ENCODE results near the gene RFFL. TPM values are rescaled to one million over a fixed set of nuclear protein-coding genes. Genes with fewer than 3 reads are reported as not detected.
A peak's percentile ranks its signal among the peaks of the same experiment; 100 is the strongest.

The RFFL gene
- total and polyA plus RNA-seq, 4 donors: 5.8 to 38.1 (median 21.9) TPM

GRCh38 chr17:35052241-35052610 lies 11.3 kb downstream of the RFFL start:
- H3K27me3 ChIP-seq (ENCODE audit: control insufficient read depth in 3 of 3, insufficient read depth in 3 of 3, low read length in 2 of 3): no peaks in the 10 kb centered on the region
- no peak overlapping the region for H3K27ac ChIP-seq (ENCODE audit: low read depth in 1 of 2, low read length in 1 of 2)
- TF ChIP-seq CTCF (IDR thresholded peaks at IDR 0.05; ENCODE audit: control extremely low read depth, extremely low read depth): no peak
- H3K9ac ChIP-seq (ENCODE audit: insufficient read depth in 1 of 2, low read length in 2 of 2): no peak overlapping the region
- peaks cover 3 to 10% (median 7%) of the 10 kb centered on the region in 5 donors for H3K4me1 ChIP-seq (ENCODE audit: control insufficient read depth in 5 of 5, insufficient read depth in 5 of 5, low read length in 5 of 5)
- no peaks in the 10 kb centered on the region for H3K9me3 ChIP-seq (ENCODE audit: control insufficient read depth in 4 of 4, insufficient read depth in 3 of 4, low read length in 3 of 4)
- DNase-seq (no peak), ATAC-seq (ENCODE audit: insufficient read depth, low FRiP score) (no peak)
- H3K4me3 ChIP-seq: no peak overlapping the region
- H3K36me3 ChIP-seq (ENCODE audit: control insufficient read depth in 4 of 4, insufficient read depth in 4 of 4, low read length in 4 of 4): no peaks in the 10 kb centered on the region

- ATAC-seq (ENCODE audit: insufficient read depth, low FRiP score) (no peak), DNase-seq (no peak)
- Histone ChIP-seq H3K27ac (ENCODE audit: low read depth in 1 of 2, low read length in 1 of 2) (peak overlapping the region in 1 of 2 donors; percentile 12), H3K4me3 (no peak overlapping the region), H3K9ac (ENCODE audit: insufficient read depth in 1 of 2, low read length in 2 of 2) (peak overlapping the region in 1 of 2 donors; percentile 28), H3K36me3 (ENCODE audit: control insufficient read depth in 4 of 4, insufficient read depth in 4 of 4, low read length in 4 of 4) (no peaks in the 10 kb centered on the region), H3K4me1 (ENCODE audit: control insufficient read depth in 5 of 5, insufficient read depth in 5 of 5, low read length in 5 of 5) (peaks cover 3 to 10% (median 7%) of the 10 kb centered on the region in 5 donors), H3K27me3 (ENCODE audit: control insufficient read depth in 3 of 3, insufficient read depth in 3 of 3, low read length in 2 of 3) (no peaks in the 10 kb centered on the region), H3K9me3 (ENCODE audit: control insufficient read depth in 4 of 4, insufficient read depth in 3 of 4, low read length in 3 of 4) (no peaks in the 10 kb centered on the region)
- TF ChIP-seq CTCF (IDR thresholded peaks at IDR 0.05; ENCODE audit: control extremely low read depth, extremely low read depth): no peak
- WGBS, 2 donors: 19 to 31% methylated on average over 6 of the region's 6 CpGs
Observed at GRCh38 chr17:35051579-35052240, 11.8 kb downstream of the RFFL start.

GRCh38 chr17:35051183-35051578 lies 12.3 kb downstream of the RFFL start:
- ATAC-seq (ENCODE audit: insufficient read depth, low FRiP score) (no peak), DNase-seq (peak in 1 of 3 donors; percentile 24)
- 0 to 5% methylated on average over 2 of the region's 2 CpGs for WGBS, 2 donors
- H3K4me3 ChIP-seq: no peak overlapping the region
- no peaks in the 10 kb centered on the region for H3K36me3 ChIP-seq (ENCODE audit: control insufficient read depth in 4 of 4, insufficient read depth in 4 of 4, low read length in 4 of 4)
- peaks cover 3 to 10% (median 7%) of the 10 kb centered on the region in 5 donors for H3K4me1 ChIP-seq (ENCODE audit: control insufficient read depth in 5 of 5, insufficient read depth in 5 of 5, low read length in 5 of 5)
- peak overlapping the region in 1 of 2 donors; percentile 28 for H3K9ac ChIP-seq (ENCODE audit: insufficient read depth in 1 of 2, low read length in 2 of 2)
- H3K27ac ChIP-seq (ENCODE audit: low read depth in 1 of 2, low read length in 1 of 2): no peak overlapping the region
- no peak for TF ChIP-seq CTCF (IDR thresholded peaks at IDR 0.05; ENCODE audit: control extremely low read depth, extremely low read depth)
- no peaks in the 10 kb centered on the region for H3K9me3 ChIP-seq (ENCODE audit: control insufficient read depth in 4 of 4, insufficient read depth in 3 of 4, low read length in 3 of 4)
- H3K27me3 ChIP-seq (ENCODE audit: control insufficient read depth in 3 of 3, insufficient read depth in 3 of 3, low read length in 2 of 3): no peaks in the 10 kb centered on the region

- no peak for ATAC-seq (ENCODE audit: insufficient read depth, low FRiP score)
- no peaks in the 10 kb centered on the region for H3K9me3 ChIP-seq (ENCODE audit: control insufficient read depth in 4 of 4, insufficient read depth in 3 of 4, low read length in 3 of 4)
- no peaks in the 10 kb centered on the region for H3K27me3 ChIP-seq (ENCODE audit: control insufficient read depth in 3 of 3, insufficient read depth in 3 of 3, low read length in 2 of 3)
- no peak for TF ChIP-seq CTCF (IDR thresholded peaks at IDR 0.05; ENCODE audit: control extremely low read depth, extremely low read depth)
- H3K9ac ChIP-seq (ENCODE audit: insufficient read depth in 1 of 2, low read length in 2 of 2): no peak overlapping the region
- H3K36me3 ChIP-seq (ENCODE audit: control insufficient read depth in 4 of 4, insufficient read depth in 4 of 4, low read length in 4 of 4): no peaks in the 10 kb centered on the region
- 95 to 98% methylated on average over 2 of the region's 2 CpGs for WGBS, 2 donors
- DNase-seq: no peak
- H3K4me1 ChIP-seq (ENCODE audit: control insufficient read depth in 5 of 5, insufficient read depth in 5 of 5, low read length in 5 of 5): peaks cover 3 to 10% (median 5%) of the 10 kb centered on the region in 5 donors
- no peak overlapping the region for H3K27ac ChIP-seq (ENCODE audit: low read depth in 1 of 2, low read length in 1 of 2)
- H3K4me3 ChIP-seq: no peak overlapping the region
Observed at GRCh38 chr17:35050170-35050569, 13.3 kb downstream of the RFFL start.
